ENCODE data around the gene NDUFAF8.

DNA sequence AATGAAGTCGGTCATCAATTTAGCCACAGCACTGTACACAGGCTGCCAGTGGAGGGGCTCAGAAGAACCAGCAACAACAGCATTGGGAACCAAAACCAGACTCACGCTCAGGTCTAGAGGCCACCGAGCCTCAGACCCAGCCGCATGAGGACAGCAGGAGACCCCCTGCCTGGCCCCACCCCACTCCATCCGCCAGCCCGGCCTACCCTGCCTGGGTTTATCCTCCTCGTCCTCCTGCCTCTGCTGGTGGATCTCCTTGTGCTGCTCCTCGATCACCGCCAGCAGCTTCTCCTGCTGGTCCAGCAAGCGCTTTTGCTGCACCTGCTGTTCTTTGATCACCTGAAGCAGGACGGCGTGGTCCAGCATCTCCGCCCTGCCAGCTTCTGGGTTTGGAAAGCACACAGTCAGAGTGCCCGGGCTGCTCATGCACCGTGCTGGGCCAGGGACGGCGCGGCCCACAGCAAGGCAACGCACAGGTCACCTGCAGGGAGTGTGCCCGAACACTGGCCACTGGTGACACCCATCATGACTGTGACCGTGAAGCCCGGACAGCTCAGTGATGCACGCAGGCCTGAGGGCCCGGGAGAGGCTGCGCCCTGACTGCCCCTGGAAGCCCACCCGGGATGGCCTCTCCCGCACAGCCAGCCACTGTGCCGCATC, 7.7 kb downstream of the NDUFAF8 start:
- TF ChIP-seq, protein P1, sequence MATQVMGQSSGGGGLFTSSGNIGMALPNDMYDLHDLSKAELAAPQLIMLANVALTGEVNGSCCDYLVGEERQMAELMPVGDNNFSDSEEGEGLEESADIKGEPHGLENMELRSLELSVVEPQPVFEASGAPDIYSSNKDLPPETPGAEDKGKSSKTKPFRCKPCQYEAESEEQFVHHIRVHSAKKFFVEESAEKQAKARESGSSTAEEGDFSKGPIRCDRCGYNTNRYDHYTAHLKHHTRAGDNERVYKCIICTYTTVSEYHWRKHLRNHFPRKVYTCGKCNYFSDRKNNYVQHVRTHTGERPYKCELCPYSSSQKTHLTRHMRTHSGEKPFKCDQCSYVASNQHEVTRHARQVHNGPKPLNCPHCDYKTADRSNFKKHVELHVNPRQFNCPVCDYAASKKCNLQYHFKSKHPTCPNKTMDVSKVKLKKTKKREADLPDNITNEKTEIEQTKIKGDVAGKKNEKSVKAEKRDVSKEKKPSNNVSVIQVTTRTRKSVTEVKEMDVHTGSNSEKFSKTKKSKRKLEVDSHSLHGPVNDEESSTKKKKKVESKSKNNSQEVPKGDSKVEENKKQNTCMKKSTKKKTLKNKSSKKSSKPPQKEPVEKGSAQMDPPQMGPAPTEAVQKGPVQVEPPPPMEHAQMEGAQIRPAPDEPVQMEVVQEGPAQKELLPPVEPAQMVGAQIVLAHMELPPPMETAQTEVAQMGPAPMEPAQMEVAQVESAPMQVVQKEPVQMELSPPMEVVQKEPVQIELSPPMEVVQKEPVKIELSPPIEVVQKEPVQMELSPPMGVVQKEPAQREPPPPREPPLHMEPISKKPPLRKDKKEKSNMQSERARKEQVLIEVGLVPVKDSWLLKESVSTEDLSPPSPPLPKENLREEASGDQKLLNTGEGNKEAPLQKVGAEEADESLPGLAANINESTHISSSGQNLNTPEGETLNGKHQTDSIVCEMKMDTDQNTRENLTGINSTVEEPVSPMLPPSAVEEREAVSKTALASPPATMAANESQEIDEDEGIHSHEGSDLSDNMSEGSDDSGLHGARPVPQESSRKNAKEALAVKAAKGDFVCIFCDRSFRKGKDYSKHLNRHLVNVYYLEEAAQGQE (IDR thresholded peaks at IDR 0.05; ENCODE audit: insufficient read depth in 1 of 2, low read depth in 2 of 2, low read length in 2 of 2) = no peak
- no peak for TF ChIP-seq POLR2AphosphoS5 (IDR thresholded peaks at IDR 0.05; ENCODE audit: low read depth, low read length)
- TF ChIP-seq SIN3A (IDR thresholded peaks at IDR 0.05; ENCODE audit: borderline replicate concordance, insufficient read depth, low read length) = no peak
- no peak for TF ChIP-seq TAF1 (IDR thresholded peaks at IDR 0.05; ENCODE audit: borderline replicate concordance, insufficient read depth, low read length)
